ENCODE results near the gene CLDN19. TPM values are rescaled to one million over a fixed set of nuclear protein-coding genes. Genes with fewer than 3 reads are reported as not detected.
A peak's percentile ranks its signal among the peaks of the same experiment; 100 is the strongest.
"Not testable (repeated sequence)": the region's sequence is repeated elsewhere in the genome, so short reads cannot be mapped to it uniquely, and the experiment has no call there.

Gene CLDN19
- total and polyA plus RNA-seq, 8 donors = 0.04 TPM; not detected in 7

DNA sequence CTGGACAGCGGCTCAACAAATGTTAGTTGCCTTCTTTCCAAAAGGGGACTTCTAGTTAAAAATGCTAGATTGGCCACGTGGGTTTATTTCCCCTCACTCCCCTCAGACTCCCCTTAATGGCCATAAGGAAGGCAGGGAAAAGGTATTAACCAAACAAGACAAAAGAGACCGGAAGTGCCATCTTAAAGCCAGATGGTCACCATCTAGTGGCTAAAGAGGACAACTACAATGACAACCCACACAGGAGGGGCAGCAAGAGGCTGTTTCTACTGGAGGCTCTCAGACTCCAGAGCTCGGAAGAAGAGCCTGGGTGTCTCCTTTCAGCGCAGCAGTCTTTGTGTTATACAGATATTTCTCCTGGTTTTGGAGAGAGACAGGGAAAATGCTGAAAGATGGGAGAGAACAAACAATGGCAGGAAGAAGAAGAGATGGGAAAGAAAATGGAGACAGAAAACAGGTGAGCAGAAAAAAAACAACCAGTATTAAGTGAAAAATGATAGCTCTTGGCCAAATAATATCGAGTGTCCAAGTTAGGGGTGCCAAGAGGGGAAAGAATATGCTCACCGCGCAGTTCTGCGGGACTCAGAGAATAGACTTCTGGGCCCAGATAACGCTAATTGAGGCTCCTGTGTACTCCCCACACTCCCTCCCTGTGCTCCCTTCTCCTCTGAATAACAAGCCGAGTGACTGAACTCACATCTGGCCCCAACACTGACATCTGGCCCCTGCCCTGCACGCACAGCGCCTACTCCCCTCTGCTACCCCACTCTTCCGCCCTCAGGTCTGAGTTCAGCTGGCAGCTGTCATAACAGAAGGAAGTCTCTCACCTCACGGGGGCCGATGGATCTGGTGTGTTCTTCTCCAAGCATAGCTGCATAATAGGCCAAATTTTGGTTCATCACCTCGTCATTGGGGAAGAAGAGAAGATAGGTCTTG, 17.2 kb upstream of the CLDN19 start:
- WGBS, 2 donors = 73 to 76% methylated on average over 17 of the region's 17 CpGs
- Histone ChIP-seq H3K4me3 (no peak overlapping the region), H3K36me3 (peaks cover 0 to 27% (median 6%) of the 10 kb centered on the region in 3 donors), H3K27me3 (no peaks in the 10 kb centered on the region), H3K9me3 (no peaks in the 10 kb centered on the region), H3K27ac (no peak overlapping the region), H3K4me1 (no peaks in the 10 kb centered on the region)
- intact Hi-C loops (cut with DNase I) = no loop called here
- TF ChIP-seq CTCF (IDR thresholded peaks at IDR 0.05) = peak; percentile 20 to 61 (median 35)
- ATAC-seq (peak; percentile 53 to 93 (median 82)), FAIRE-seq (no peak), DNase-seq (peak in 1 of 6 donors; percentile 31)

DNA sequence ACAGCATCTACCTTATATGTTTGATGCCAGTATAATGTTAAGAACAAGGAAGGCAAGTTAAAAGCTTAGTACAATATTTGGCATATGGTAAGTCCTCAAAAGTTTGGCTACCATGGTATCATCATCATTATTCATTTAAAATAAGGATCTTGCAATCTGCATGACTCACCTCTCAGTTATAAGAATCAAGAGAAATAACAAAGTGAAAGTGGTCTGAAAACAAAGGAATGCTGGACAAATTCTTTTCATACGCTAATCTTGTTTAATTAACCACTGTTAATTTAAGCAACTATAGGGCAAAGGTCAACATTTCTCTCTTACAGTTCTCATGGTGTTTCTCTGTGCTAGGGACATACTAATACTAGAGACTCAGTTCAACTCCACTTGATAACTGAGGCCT, 13.0 kb upstream of the CLDN19 start:
- no peaks in the 10 kb centered on the region for H3K9me3 ChIP-seq
- 82 to 90% methylated on average over 1 of the region's 1 CpG for WGBS, 2 donors
- H3K27ac ChIP-seq = no peak overlapping the region
- DNase-seq (no peak), ATAC-seq (no peak), FAIRE-seq (no peak)
- peaks cover 0 to 27% (median 12%) of the 10 kb centered on the region in 3 donors for H3K36me3 ChIP-seq
- no peak for TF ChIP-seq CTCF (IDR thresholded peaks at IDR 0.05)
- H3K4me1 ChIP-seq = no peaks in the 10 kb centered on the region
- H3K4me3 ChIP-seq = no peak overlapping the region
- intact Hi-C loops (cut with DNase I) = no loop called here
- H3K27me3 ChIP-seq = no peaks in the 10 kb centered on the region

DNA sequence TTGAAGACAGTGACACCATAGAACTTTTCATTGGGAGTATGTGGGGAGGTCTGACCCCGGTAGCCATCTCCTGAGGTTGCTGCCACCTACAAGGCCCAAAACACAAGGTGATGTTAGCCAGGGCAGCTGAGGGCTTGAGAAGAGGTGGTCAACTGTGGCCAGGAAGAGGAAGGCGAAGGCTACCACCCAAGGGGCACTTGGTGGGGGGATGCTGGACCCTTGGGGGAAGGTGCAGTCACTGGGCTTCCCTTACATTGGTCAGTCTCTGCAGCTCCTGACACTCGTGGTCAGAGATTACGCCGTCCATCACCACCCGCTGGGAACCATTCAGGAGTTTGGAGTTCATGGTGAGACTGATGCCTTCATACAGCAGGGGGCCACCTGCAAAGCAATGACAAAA, 12.2 kb upstream of the CLDN19 start:
- Histone ChIP-seq H3K36me3 (peaks cover 0 to 30% (median 12%) of the 10 kb centered on the region in 3 donors), H3K27me3 (no peaks in the 10 kb centered on the region), H3K9me3 (no peaks in the 10 kb centered on the region), H3K27ac (no peak overlapping the region), H3K4me1 (no peaks in the 10 kb centered on the region), H3K4me3 (no peak overlapping the region)
- FAIRE-seq (no peak), ATAC-seq (no peak), DNase-seq (no peak)
- WGBS, 2 donors = 94 to 96% methylated on average over 6 of the region's 6 CpGs
- intact Hi-C loops (cut with DNase I) = no loop called here
- TF ChIP-seq CTCF (IDR thresholded peaks at IDR 0.05) = no peak

DNA sequence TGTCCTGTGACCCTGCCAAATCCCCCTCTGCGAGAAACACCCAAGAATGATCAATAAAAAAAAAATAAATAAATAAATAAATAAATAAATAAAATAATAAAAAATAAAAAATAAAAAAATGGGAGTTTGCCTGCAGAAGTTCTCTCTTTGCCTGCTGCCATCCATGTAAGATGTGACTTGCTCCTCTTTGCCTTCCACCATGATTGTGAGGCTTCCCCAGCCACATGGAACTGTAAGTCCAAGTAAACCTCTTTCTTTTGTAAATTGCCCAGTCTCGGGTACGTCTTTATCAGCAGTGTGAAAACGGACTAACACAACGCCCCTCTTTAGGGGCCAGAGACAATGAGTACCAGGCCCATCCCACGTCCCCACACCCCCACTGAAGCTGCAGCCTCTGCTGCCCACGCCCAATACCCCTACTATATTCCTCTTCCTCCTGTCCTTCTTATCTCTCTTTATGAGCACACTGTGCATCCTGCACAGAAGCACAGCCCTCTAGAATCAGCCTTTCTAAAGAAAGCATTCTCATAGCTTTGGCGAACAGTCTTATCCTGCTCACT, 11.6 kb upstream of the CLDN19 start:
- DNase-seq; H3K27ac ChIP-seq; FAIRE-seq; H3K27me3 ChIP-seq; H3K4me1 ChIP-seq; intact Hi-C loops (cut with DNase I); ATAC-seq; H3K9me3 ChIP-seq; H3K4me3 ChIP-seq: not testable (repeated sequence)
- peaks cover 0 to 30% (median 12%) of the 10 kb centered on the region in 3 donors for H3K36me3 ChIP-seq
- 85 to 93% methylated on average over 8 of the region's 8 CpGs for WGBS, 2 donors

DNA sequence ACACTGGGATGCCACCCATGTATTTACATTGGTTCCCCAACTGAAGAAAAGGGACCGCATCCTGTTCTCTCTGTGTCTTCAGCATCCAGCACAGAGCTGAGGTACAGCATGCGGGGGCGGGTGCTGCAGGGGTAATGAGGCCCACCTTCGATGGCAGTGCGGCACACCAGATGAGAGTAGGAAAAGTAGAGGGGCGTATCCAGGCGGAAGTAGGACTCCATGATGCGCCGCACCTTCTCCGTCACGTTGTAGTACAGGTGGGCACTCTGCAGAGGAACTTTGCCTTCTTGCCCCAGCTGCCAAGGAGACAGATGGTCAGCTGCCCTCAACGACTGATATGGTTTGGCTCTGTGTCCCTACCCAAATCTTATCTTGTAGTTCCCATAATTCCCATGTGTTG, 10.0 kb upstream of the CLDN19 start:
- Histone ChIP-seq H3K36me3 (peaks cover 0 to 28% (median 12%) of the 10 kb centered on the region in 3 donors), H3K9me3 (no peaks in the 10 kb centered on the region), H3K4me3 (no peak overlapping the region), H3K27ac (no peak overlapping the region), H3K27me3 (no peaks in the 10 kb centered on the region), H3K4me1 (no peaks in the 10 kb centered on the region)
- DNase-seq = no peak
- 88 to 91% methylated on average over 12 of the region's 12 CpGs for WGBS, 2 donors
- FAIRE-seq = no peak
- TF ChIP-seq CTCF (IDR thresholded peaks at IDR 0.05) = no peak
- intact Hi-C loops (cut with DNase I) = no loop called here
- no peak for ATAC-seq

Measured in pancreas (tissue), 10 donors.